Measurements from ENCODE around the gene SASH1.
"Not testable (repeated sequence)": the region's sequence is repeated elsewhere in the genome, so short reads cannot be mapped to it uniquely, and the experiment has no call there.

Gene SASH1

DNA sequence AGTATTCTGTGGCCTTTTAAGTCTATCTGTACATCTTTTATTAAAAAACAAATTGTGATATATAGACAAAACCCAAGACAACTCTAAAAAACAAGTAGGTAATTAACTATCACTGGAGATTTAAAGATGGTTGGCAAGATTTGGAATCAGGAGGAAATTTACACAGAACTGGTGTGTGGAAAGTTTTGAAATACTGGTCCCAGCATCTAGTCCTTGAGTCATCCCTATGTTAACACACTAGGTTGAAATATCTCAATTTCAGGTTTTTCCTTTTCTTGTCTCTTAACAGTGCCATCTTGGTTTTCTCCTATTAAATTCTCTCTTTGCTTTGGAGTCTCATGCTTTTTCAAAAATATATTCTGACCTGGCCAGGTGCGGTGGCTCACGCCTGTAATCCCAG lies 27.5 kb downstream of the SASH1 start:
- Histone ChIP-seq H3K4me3 (ENCODE audit: low read depth in 1 of 2, low read length in 2 of 2) (no peak overlapping the region), H3K27ac (ENCODE audit: low read length) (no peak overlapping the region), H3K9me3 (ENCODE audit: control insufficient read depth in 1 of 2, low read length in 2 of 2) (no peaks in the 10 kb centered on the region), H3K27me3 (ENCODE audit: low read depth, low read length) (no peaks in the 10 kb centered on the region), H3K36me3 (ENCODE audit: control insufficient read depth in 1 of 2, insufficient read depth in 2 of 2, low read length in 2 of 2) (no peaks in the 10 kb centered on the region), H3K4me1 (ENCODE audit: control insufficient read depth in 1 of 2, insufficient read depth in 2 of 2, low read length in 2 of 2) (peaks cover 0 to 9% of the 10 kb centered on the region in 2 donors)

DNA sequence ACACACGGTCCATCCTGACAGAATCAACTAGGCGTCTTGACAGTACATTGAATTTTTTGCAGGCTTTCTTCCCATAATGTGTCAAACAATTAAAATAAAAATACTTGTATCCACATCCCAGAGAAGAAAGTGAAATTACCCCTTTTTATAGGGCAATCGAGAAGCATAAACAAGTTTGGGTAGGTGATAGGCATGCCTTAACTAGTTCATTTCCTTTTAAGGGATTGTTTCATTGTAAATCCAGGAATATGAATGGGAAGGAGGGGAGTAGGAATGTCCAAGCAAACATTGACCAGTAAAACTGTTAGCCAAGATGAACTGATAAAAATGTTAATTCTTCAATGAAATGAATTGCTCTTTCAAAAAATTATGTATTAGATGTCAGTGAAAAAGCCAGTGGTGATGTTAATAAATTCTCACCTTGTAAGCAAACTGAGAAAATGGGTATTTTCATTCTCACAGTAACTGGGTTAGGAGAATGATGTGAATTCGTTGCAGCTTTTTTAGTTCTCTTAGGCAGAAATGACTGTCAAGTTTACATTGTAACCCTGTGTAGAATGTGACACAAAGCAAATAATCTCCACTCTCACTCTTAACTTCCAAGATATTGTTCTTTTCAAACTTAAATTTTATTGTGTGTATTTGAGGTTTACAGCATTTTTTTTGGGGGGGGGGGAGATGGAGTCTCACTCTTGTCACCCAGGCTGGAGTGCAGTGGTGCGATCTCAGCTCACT lies 31.6 kb downstream of the SASH1 start:
- Histone ChIP-seq H3K27ac (ENCODE audit: low read length) (no peak overlapping the region), H3K4me1 (ENCODE audit: control insufficient read depth in 1 of 2, insufficient read depth in 2 of 2, low read length in 2 of 2) (peaks cover 0 to 9% of the 10 kb centered on the region in 2 donors)

DNA sequence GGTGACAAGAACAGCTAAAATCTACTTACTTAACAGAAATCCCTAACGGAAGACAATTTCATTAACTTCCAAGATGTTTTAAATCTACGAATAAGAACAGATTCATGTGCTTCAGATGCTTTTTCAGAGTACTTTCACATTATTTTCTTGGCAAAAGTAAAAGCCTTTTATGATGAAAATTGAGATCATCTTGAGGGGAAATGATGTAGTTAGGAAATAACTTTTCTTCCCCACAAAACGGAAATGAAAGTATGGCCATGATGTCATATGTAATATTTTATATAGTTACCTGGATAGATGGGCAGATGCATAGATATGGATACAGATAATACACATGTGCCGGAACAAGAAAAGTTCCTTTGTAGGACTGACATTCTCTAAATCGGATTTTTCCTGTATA lies 32.8 kb downstream of the SASH1 start:
- Histone ChIP-seq H3K4me3 (ENCODE audit: low read depth in 1 of 2, low read length in 2 of 2) (no peak overlapping the region), H3K36me3 (ENCODE audit: control insufficient read depth in 1 of 2, insufficient read depth in 2 of 2, low read length in 2 of 2) (no peaks in the 10 kb centered on the region), H3K27ac (ENCODE audit: low read length) (no peak overlapping the region), H3K9me3 (ENCODE audit: control insufficient read depth in 1 of 2, low read length in 2 of 2) (no peaks in the 10 kb centered on the region), H3K27me3 (ENCODE audit: low read depth, low read length) (no peaks in the 10 kb centered on the region), H3K4me1 (ENCODE audit: control insufficient read depth in 1 of 2, insufficient read depth in 2 of 2, low read length in 2 of 2) (peaks cover 0 to 9% of the 10 kb centered on the region in 2 donors)

More for the DNA sequence above, 31.6 kb downstream of the SASH1 start:
- no peaks in the 10 kb centered on the region for H3K36me3 ChIP-seq (ENCODE audit: control insufficient read depth in 1 of 2, insufficient read depth in 2 of 2, low read length in 2 of 2)
- H3K9me3 ChIP-seq (ENCODE audit: control insufficient read depth in 1 of 2, low read length in 2 of 2): no peaks in the 10 kb centered on the region
- no peaks in the 10 kb centered on the region for H3K27me3 ChIP-seq (ENCODE audit: low read depth, low read length)
- H3K4me3 ChIP-seq (ENCODE audit: low read depth in 1 of 2, low read length in 2 of 2): no peak overlapping the region

DNA sequence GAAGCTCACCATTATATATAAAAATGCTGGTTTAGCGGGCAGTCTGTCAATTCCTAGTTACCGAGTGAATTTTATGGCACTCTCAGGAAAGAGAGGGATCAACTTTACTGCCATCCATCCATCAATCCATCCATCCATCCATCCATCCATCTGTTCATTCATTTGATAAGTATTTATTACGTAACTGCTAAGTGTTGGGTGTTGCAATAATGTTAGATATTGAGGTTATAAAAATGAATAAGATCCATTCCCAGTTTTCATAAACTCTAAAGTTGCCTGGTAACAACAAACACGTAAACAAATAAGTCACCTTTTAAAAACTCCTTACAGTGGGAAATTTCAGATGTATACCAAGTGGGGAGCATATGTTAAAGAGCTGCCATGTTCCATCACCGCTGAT lies 36.8 kb downstream of the SASH1 start:
- Histone ChIP-seq H3K4me3 (ENCODE audit: low read depth in 1 of 2, low read length in 2 of 2) (no peak overlapping the region), H3K27me3 (ENCODE audit: low read depth, low read length) (no peaks in the 10 kb centered on the region), H3K27ac (ENCODE audit: low read length) (no peak overlapping the region), H3K9me3 (ENCODE audit: control insufficient read depth in 1 of 2, low read length in 2 of 2) (no peaks in the 10 kb centered on the region), H3K4me1 (ENCODE audit: control insufficient read depth in 1 of 2, insufficient read depth in 2 of 2, low read length in 2 of 2) (no peaks in the 10 kb centered on the region), H3K36me3 (ENCODE audit: control insufficient read depth in 1 of 2, insufficient read depth in 2 of 2, low read length in 2 of 2) (no peaks in the 10 kb centered on the region)

DNA sequence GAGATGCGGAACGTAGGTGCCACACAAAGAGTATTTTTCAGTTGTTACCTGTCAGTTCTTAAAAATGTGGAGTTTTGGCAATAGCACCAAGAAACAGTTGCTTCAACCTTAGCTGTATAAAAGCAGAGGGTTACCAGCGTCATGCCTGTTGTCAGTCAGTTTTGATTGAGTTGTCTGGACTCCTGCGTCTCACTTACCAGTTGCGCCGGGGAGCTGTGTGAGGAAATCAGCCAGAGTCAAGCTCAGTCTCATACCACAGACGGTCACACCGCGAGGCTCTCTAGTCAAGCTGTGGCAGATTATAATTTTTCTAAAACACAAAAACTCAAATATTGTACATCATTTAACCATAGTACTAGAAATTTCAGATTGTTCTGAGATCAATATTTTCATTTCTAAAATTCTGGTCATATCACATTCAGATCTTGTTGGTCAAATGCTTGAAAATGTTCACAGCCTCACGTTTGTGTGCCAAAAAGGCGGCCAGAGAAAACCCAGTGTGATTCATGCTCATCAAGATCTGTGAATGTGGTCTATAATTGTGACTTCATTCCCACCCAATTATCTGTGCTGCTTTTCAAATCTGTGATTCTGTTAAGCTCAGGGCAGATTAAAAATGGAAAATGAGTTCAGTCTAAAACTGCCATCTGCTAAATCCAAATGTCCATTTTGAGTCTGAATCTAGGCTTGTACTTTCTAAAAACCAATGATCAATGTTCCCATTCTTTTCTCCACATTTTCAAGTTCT lies 37.5 kb downstream of the SASH1 start:
- no peaks in the 10 kb centered on the region for H3K9me3 ChIP-seq (ENCODE audit: control insufficient read depth in 1 of 2, low read length in 2 of 2)
- no peaks in the 10 kb centered on the region for H3K4me1 ChIP-seq (ENCODE audit: control insufficient read depth in 1 of 2, insufficient read depth in 2 of 2, low read length in 2 of 2)
- no peaks in the 10 kb centered on the region for H3K36me3 ChIP-seq (ENCODE audit: control insufficient read depth in 1 of 2, insufficient read depth in 2 of 2, low read length in 2 of 2)
- H3K27ac ChIP-seq (ENCODE audit: low read length): no peak overlapping the region
- no peaks in the 10 kb centered on the region for H3K27me3 ChIP-seq (ENCODE audit: low read depth, low read length)
- no peak overlapping the region for H3K4me3 ChIP-seq (ENCODE audit: low read depth in 1 of 2, low read length in 2 of 2)

DNA sequence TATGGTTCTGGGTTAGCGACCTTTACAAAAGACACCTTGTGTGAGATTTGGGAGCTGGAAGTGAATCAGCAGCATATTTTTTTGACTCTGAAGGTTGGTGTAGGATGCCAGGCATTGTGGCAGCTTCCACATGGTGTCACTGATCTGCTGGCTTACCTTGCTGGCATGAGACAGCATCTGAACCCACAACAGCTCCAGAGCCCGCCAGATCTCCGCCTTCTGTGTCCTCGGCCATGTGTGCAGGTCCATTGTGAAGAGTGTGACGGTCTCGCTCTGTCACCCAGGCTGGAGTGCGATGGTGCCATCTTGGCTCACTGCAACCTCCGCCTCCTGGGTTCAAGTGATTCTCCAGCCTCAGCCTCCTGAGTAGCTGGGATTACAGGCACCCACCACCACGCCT lies 39.4 kb downstream of the SASH1 start:
- not testable (repeated sequence) for H3K27ac ChIP-seq (ENCODE audit: low read length); H3K4me3 ChIP-seq (ENCODE audit: low read depth in 1 of 2, low read length in 2 of 2); H3K36me3 ChIP-seq (ENCODE audit: control insufficient read depth in 1 of 2, insufficient read depth in 2 of 2, low read length in 2 of 2); H3K9me3 ChIP-seq (ENCODE audit: control insufficient read depth in 1 of 2, low read length in 2 of 2); H3K27me3 ChIP-seq (ENCODE audit: low read depth, low read length); H3K4me1 ChIP-seq (ENCODE audit: control insufficient read depth in 1 of 2, insufficient read depth in 2 of 2, low read length in 2 of 2)

DNA sequence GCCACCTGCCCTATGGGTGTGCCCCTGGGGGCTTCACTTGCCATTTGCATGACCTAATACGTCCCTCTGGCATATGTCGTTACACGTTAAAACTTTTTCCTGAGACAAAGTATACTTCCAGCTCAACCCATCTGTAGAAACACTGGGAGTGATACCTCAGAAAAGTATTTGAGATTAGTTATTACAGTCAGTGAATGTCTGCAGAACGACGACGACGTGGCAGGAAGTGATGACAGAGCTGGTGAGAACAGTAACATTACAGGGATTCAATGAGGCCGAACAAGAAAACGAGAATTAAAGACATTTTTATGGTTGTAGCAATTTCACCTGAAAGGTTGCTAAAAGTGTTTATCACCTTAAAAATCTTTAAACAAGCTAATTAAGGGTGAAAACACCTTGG lies 40.2 kb downstream of the SASH1 start:
- Histone ChIP-seq H3K27ac (ENCODE audit: low read length) (no peak overlapping the region), H3K4me3 (ENCODE audit: low read depth in 1 of 2, low read length in 2 of 2) (no peak overlapping the region), H3K27me3 (ENCODE audit: low read depth, low read length) (no peaks in the 10 kb centered on the region), H3K9me3 (ENCODE audit: control insufficient read depth in 1 of 2, low read length in 2 of 2) (no peaks in the 10 kb centered on the region), H3K36me3 (ENCODE audit: control insufficient read depth in 1 of 2, insufficient read depth in 2 of 2, low read length in 2 of 2) (no peaks in the 10 kb centered on the region), H3K4me1 (ENCODE audit: control insufficient read depth in 1 of 2, insufficient read depth in 2 of 2, low read length in 2 of 2) (no peaks in the 10 kb centered on the region)

DNA sequence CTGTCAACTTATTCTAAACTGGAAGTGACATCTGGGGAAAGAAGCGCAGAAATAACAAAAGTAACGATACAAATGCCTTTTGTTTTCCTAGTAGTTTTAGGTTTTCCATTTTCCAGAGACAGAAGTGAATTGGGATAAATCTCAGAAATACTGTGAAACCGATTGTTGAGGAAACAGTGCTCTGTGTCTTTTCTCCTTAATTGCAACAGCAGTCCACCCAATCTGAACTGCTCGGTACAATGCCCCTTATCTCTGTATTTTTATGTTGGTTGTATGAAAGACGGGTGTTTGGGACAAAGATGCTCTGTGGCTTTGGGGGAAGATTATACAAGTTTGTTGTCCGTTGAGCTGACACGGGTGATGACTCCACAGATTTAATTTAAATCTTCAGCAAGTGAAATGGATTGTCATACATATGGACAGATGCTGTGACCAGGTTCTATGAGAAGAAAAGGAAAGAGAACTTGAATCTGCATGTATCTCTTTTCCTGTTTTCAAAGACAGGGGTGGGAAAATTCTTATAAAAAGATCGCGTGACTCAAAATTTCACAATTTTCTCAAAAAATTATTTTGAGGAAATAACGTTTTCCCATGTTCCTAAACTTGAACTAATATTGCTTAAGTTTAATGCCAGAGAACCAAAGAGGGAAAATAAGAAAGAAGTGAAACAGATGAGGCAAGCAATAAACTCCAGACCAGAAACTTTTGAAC lies 41.2 kb downstream of the SASH1 start:
- H3K9me3 ChIP-seq (ENCODE audit: control insufficient read depth in 1 of 2, low read length in 2 of 2): no peaks in the 10 kb centered on the region
- no peaks in the 10 kb centered on the region for H3K4me1 ChIP-seq (ENCODE audit: control insufficient read depth in 1 of 2, insufficient read depth in 2 of 2, low read length in 2 of 2)
- no peaks in the 10 kb centered on the region for H3K27me3 ChIP-seq (ENCODE audit: low read depth, low read length)
- peak overlapping the region; percentile 40 for H3K27ac ChIP-seq (ENCODE audit: low read length)
- H3K36me3 ChIP-seq (ENCODE audit: control insufficient read depth in 1 of 2, insufficient read depth in 2 of 2, low read length in 2 of 2): no peaks in the 10 kb centered on the region
- no peak overlapping the region for H3K4me3 ChIP-seq (ENCODE audit: low read depth in 1 of 2, low read length in 2 of 2)

DNA sequence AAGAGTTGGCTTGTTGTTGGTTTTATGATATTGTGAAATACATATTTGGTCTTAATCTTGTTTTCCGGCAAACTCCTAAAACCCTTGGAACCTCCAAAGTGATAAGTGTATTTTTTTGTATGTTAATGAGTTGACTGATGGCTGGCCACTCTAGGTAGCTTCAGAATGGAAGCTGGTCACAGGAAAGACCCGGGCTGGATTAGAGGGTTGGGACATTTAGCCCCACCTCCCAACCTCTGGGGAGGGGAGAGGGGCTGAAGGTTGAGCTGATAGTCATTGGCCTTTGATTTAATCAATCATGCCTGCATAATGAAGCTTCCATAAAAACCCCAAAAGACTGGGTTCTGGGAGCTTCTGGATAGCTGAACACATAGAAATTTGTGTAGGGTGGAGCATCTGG lies 42.7 kb downstream of the SASH1 start:
- no peak overlapping the region for H3K27ac ChIP-seq (ENCODE audit: low read length)
- H3K4me3 ChIP-seq (ENCODE audit: low read depth in 1 of 2, low read length in 2 of 2): no peak overlapping the region
- peaks cover 0 to 5% of the 10 kb centered on the region in 2 donors for H3K36me3 ChIP-seq (ENCODE audit: control insufficient read depth in 1 of 2, insufficient read depth in 2 of 2, low read length in 2 of 2)
- no peaks in the 10 kb centered on the region for H3K27me3 ChIP-seq (ENCODE audit: low read depth, low read length)
- H3K4me1 ChIP-seq (ENCODE audit: control insufficient read depth in 1 of 2, insufficient read depth in 2 of 2, low read length in 2 of 2): no peaks in the 10 kb centered on the region
- no peaks in the 10 kb centered on the region for H3K9me3 ChIP-seq (ENCODE audit: control insufficient read depth in 1 of 2, low read length in 2 of 2)

DNA sequence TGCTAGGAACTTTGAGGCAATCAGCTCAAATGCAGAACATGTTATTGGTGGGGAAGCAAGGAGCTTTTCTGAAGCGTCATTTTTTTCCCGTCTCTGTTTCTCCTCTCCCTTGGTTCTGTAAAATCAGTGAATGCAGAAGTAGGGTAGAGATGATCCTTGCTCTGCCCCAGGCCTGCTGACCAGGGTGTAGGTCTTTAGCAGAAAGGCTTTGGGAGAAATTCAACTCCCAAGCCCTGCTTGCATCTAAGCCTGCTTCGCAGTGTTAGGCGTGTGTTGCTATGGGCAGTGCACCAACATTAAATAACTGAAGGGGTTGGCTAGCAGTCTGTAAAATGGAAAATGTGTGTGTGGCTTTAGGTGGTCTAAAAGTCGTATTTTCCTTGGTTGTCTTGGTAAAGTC lies 45.9 kb downstream of the SASH1 start:
- Histone ChIP-seq H3K36me3 (ENCODE audit: control insufficient read depth in 1 of 2, insufficient read depth in 2 of 2, low read length in 2 of 2) (peaks cover 0 to 5% of the 10 kb centered on the region in 2 donors), H3K9me3 (ENCODE audit: control insufficient read depth in 1 of 2, low read length in 2 of 2) (no peaks in the 10 kb centered on the region), H3K4me1 (ENCODE audit: control insufficient read depth in 1 of 2, insufficient read depth in 2 of 2, low read length in 2 of 2) (no peaks in the 10 kb centered on the region), H3K27me3 (ENCODE audit: low read depth, low read length) (no peaks in the 10 kb centered on the region), H3K27ac (ENCODE audit: low read length) (no peak overlapping the region), H3K4me3 (ENCODE audit: low read depth in 1 of 2, low read length in 2 of 2) (no peak overlapping the region)

DNA sequence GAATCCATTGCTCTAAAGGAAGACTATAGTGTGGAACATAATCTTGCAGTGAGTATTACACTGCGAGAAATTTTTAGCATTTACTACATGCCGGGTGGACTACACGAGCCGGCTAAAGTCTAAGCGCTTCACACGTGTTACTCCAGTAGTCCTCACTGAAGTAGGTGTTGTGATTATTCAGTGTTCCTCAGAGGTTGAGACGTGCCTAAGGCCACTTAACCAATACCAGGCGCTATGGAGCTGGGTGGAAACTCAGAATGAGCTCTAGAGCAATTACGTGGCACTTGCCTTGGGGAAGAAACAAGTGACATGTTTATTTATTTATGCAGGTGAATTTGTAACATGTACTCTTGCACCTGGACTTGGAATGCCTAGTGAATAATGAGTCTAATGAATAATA lies 46.4 kb downstream of the SASH1 start:
- H3K9me3 ChIP-seq (ENCODE audit: control insufficient read depth in 1 of 2, low read length in 2 of 2): no peaks in the 10 kb centered on the region
- no peak overlapping the region for H3K4me3 ChIP-seq (ENCODE audit: low read depth in 1 of 2, low read length in 2 of 2)
- H3K27ac ChIP-seq (ENCODE audit: low read length): no peak overlapping the region

More for the DNA sequence above, 46.4 kb downstream of the SASH1 start:
- Histone ChIP-seq H3K4me1 (ENCODE audit: control insufficient read depth in 1 of 2, insufficient read depth in 2 of 2, low read length in 2 of 2) (no peaks in the 10 kb centered on the region), H3K36me3 (ENCODE audit: control insufficient read depth in 1 of 2, insufficient read depth in 2 of 2, low read length in 2 of 2) (peaks cover 0 to 5% of the 10 kb centered on the region in 2 donors), H3K27me3 (ENCODE audit: low read depth, low read length) (no peaks in the 10 kb centered on the region)
